Activated CD8-positive, alpha-beta T cell treated with anti-CD3 and anti-CD28 coated beads for 36 hours (primary cell): Measurements from ENCODE around the gene DTYMK. TPM values are rescaled to one million over a fixed set of nuclear protein-coding genes. Genes with fewer than 3 reads are reported as not detected.

Source experiments
- ATAC-seq: fragments of 200-7000 bp; cut with Tn5 transposase; one replicate; pipeline ENCODE4 v1.10.0; 2021; ENCODE audit warnings: mild to moderate bottlenecking, moderate library complexity
- CTCF ChIA-PET: fragments of 350-600 bp; sonication (Branson Sonifier 250); formaldehyde crosslinking; loops from one replicate; lab custom pipeline; 2021; ENCODE audit warnings: antibody characterized with exemption; lab: Charles Lee
- POLR2A ChIA-PET: fragments of 350-600 bp; sonication (Branson Sonifier 250); formaldehyde crosslinking; loops from one replicate; lab custom pipeline; 2021; ENCODE audit warnings: antibody characterized with exemption; lab: Charles Lee
- DNase-seq: peaks from one replicate; pipeline ENCODE4 v3.0.0-alpha.2; 2020
- H3K27ac Mint-ChIP-seq: one replicate; pipeline ENCODE4 v1.8.0; 2021; ENCODE audit warnings: mild to moderate bottlenecking, mixed read lengths
- H3K27me3 Mint-ChIP-seq: one replicate; pipeline ENCODE4 v1.8.0; 2021; ENCODE audit warnings: mixed read lengths
- H3K36me3 Mint-ChIP-seq: one replicate; pipeline ENCODE4 v1.8.0; 2021; ENCODE audit warnings: low read depth, mixed read lengths
- H3K4me1 Mint-ChIP-seq: one replicate; pipeline ENCODE4 v1.8.0; 2021; ENCODE audit warnings: low read depth, mixed read lengths
- H3K4me3 Mint-ChIP-seq: one replicate; pipeline ENCODE4 v1.8.0; 2021; ENCODE audit warnings: mild to moderate bottlenecking, moderate library complexity, mixed read lengths
- H3K9me3 Mint-ChIP-seq: one replicate; pipeline ENCODE4 v1.8.0; 2021; ENCODE audit warnings: mixed read lengths
- intact Hi-C: fragments of 100-400 bp; cut with micrococcal nuclease; formaldehyde crosslinking; loops from one replicate; pipeline ENCODE4 v1.10.0; 2022
- total RNA-seq, 2 experiments: library from RNA; stranded (reverse); gene quantifications; one replicate each; pipeline ENCODE4 v1.2.3, GENCODE V29; 2021
- TF ChIP-seq, protein P1 (sequence below): fragments of 200-600 bp; IDR thresholded peaks from one replicate; pipeline ENCODE4 v1.8.0; 2022; ENCODE audit warnings: antibody characterized with exemption, mild to moderate bottlenecking

DTYMK gene
- total RNA-seq, 2 experiments from 2014 or later: 87.1 to 91.9 TPM

GRCh38 chr2:241649927-241650326 is 36.7 kb downstream of the DTYMK start:
- intact Hi-C loops: no loop called here
- Mint-ChIP-seq H3K27ac (no peak overlapping the region), H3K27me3 (no peaks in the 10 kb centered on the region), H3K4me3 (no peak overlapping the region), H3K36me3 (peaks cover 8% of the 10 kb centered on the region), H3K9me3 (no peaks in the 10 kb centered on the region), H3K4me1 (peaks cover 14% of the 10 kb centered on the region)
- ATAC-seq (no peak), DNase-seq (no peak)
- POLR2A ChIA-PET: no interaction called here
- CTCF ChIA-PET: interaction anchor here (2.4 kb wide), 1 partner anchor 10 kb away, joined by 8 read pairs; no protein-coding TSS in a partner anchor
- TF ChIP-seq, protein P1, sequence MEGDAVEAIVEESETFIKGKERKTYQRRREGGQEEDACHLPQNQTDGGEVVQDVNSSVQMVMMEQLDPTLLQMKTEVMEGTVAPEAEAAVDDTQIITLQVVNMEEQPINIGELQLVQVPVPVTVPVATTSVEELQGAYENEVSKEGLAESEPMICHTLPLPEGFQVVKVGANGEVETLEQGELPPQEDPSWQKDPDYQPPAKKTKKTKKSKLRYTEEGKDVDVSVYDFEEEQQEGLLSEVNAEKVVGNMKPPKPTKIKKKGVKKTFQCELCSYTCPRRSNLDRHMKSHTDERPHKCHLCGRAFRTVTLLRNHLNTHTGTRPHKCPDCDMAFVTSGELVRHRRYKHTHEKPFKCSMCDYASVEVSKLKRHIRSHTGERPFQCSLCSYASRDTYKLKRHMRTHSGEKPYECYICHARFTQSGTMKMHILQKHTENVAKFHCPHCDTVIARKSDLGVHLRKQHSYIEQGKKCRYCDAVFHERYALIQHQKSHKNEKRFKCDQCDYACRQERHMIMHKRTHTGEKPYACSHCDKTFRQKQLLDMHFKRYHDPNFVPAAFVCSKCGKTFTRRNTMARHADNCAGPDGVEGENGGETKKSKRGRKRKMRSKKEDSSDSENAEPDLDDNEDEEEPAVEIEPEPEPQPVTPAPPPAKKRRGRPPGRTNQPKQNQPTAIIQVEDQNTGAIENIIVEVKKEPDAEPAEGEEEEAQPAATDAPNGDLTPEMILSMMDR: no peak

DNA sequence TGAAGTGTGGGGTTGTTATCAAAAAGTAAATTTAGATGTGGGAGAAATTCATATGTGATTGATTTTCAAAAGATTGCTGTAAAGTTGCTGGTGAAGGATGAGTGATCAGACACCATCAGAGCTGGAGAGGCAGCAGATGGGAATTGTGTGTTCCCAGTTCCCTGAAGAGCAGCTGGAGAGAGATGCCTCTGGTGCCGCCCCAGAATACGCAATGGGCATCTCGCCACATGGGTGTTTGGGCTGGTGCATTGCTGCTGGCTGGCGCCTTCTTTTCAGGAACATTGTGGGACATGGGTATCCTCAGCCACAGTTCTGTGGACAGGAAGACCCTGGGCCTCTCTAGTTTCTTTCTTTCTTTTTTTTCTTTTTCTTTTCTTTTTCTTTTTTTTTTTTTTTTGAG is 37.2 kb downstream of the DTYMK start:
- no peaks in the 10 kb centered on the region for H3K27me3 Mint-ChIP-seq
- H3K9me3 Mint-ChIP-seq: no peaks in the 10 kb centered on the region
- intact Hi-C loops: no loop called here
- ChIA-PET CTCF (interaction anchor here (2.4 kb wide), 1 partner anchor 10 kb away, joined by 8 read pairs; no protein-coding TSS in a partner anchor), POLR2A (no interaction called here)
- no peak overlapping the region for H3K27ac Mint-ChIP-seq
- ATAC-seq (no peak), DNase-seq (no peak)
- TF ChIP-seq, protein P1: no peak
- H3K4me1 Mint-ChIP-seq: peaks cover 14% of the 10 kb centered on the region
- H3K36me3 Mint-ChIP-seq: peaks cover 6% of the 10 kb centered on the region
- H3K4me3 Mint-ChIP-seq: no peak overlapping the region

GRCh38 chr2:241648453-241648852 is 38.2 kb downstream of the DTYMK start:
- intact Hi-C loops: no loop called here
- TF ChIP-seq, protein P1: no peak
- Mint-ChIP-seq H3K36me3 (peaks cover 7% of the 10 kb centered on the region), H3K27me3 (no peaks in the 10 kb centered on the region), H3K27ac (no peak overlapping the region), H3K4me1 (peaks cover 16% of the 10 kb centered on the region), H3K9me3 (no peaks in the 10 kb centered on the region), H3K4me3 (no peak overlapping the region)
- DNase-seq (no peak), ATAC-seq (no peak)
- POLR2A ChIA-PET: no interaction called here
- CTCF ChIA-PET: interaction anchor here (2.4 kb wide), 1 partner anchor 11 kb away, joined by 8 read pairs; no protein-coding TSS in a partner anchor

GRCh38 chr2:241645915-241646645 is 40.5 kb downstream of the DTYMK start:
- POLR2A ChIA-PET: interaction anchor here (1.5 kb wide), 2 partner anchors 33 to 55 kb away, joined by 3 to 4 read pairs; no protein-coding TSS in a partner anchor

More at GRCh38 chr2:241645915-241646645, 40.5 kb downstream of the DTYMK start:
- TF ChIP-seq, protein P1: no peak
- Mint-ChIP-seq H3K36me3 (peaks cover 4% of the 10 kb centered on the region), H3K27ac (no peak overlapping the region), H3K4me1 (peaks cover 27% of the 10 kb centered on the region), H3K27me3 (no peaks in the 10 kb centered on the region), H3K4me3 (no peak overlapping the region), H3K9me3 (no peaks in the 10 kb centered on the region)
- CTCF ChIA-PET: interaction anchor here (1.6 kb wide), 1 partner anchor 14 kb away, joined by 4 read pairs; no protein-coding TSS in a partner anchor
- intact Hi-C loops: no loop called here
- DNase-seq: no peak
- no peak for ATAC-seq
